GM18870 (cell line): ENCODE data around the gene LENG9.

Experiments used
- ATAC-seq: cut with Tn5 transposase; IDR thresholded peaks from one replicate; pipeline ENCODE4 v1.9.1; 2021; ENCODE audit warnings: moderate library complexity; ENCODE audit not compliant: unreplicated experiment

The LENG9 gene

GRCh38 chr19:54424660-54425381, 38.8 kb downstream of the LENG9 start:
- ATAC-seq: no peak

- ATAC-seq: no peak
These were observed 39.4 kb downstream of the LENG9 start for GRCh38 chr19:54424201-54424600.

- ATAC-seq: no peak
These were observed 41.4 kb downstream of the LENG9 start for GRCh38 chr19:54422136-54422535.

GRCh38 chr19:54421521-54421920, 42.1 kb downstream of the LENG9 start:
- ATAC-seq: no peak

- ATAC-seq: no peak
These were observed 42.4 kb downstream of the LENG9 start for GRCh38 chr19:54421169-54421516.

GRCh38 chr19:54420383-54421168, 43.0 kb downstream of the LENG9 start:
- ATAC-seq: no peak

- ATAC-seq: no peak
These were observed 43.6 kb downstream of the LENG9 start for GRCh38 chr19:54420068-54420382.

- no peak for ATAC-seq
These were observed 44.4 kb downstream of the LENG9 start for GRCh38 chr19:54418930-54419800.

GRCh38 chr19:54418030-54418929, 45.3 kb downstream of the LENG9 start:
- ATAC-seq: no peak

GRCh38 chr19:54416695-54417491, 46.7 kb downstream of the LENG9 start:
- no peak for ATAC-seq

- ATAC-seq: no peak
These were observed 47.5 kb downstream of the LENG9 start for GRCh38 chr19:54415901-54416673.

- ATAC-seq: no peak
These were observed 48.2 kb downstream of the LENG9 start, which contains the start of gene TTYH1 for GRCh38 chr19:54415208-54415900. Gene TTYH1 (plus strand): TSS chr19:54415464. CDS start chr19:54415553, 89 bp downstream.

- no peak for ATAC-seq
These were observed 49.4 kb downstream of the LENG9 start for GRCh38 chr19:54414156-54414555.

- no peak for ATAC-seq
These were observed 50.7 kb downstream of the LENG9 start for GRCh38 chr19:54412877-54413276.
